Loucy (cell line): ENCODE results near the gene STK39.

ENCODE experiments used
- H2AFZ ChIP-seq: fragments of 200-600 bp; sonication (generic); 2 replicates; pipeline ENCODE4 v1.6.0; 2016; ENCODE audit warnings: antibody characterized with exemption, mild to moderate bottlenecking, low read length, moderate library complexity
- H3F3A ChIP-seq: fragments of 200-600 bp; 2 replicates; pipeline ENCODE4 v1.6.0; 2016; ENCODE audit warnings: antibody characterized with exemption, low read depth, mild to moderate bottlenecking
- H3K27me3 ChIP-seq: fragments of 200-600 bp; sonication (generic); 2 replicates; pipeline ENCODE4 v1.6.1; 2014; ENCODE audit warnings: low read length, mild to moderate bottlenecking; ENCODE audit not compliant: insufficient read depth, poor library complexity, severe bottlenecking
- H3K36me3 ChIP-seq: fragments of 200-600 bp; sonication (generic); 2 replicates; pipeline ENCODE4 v1.6.1; 2016; ENCODE audit warnings: low read length; ENCODE audit not compliant: insufficient read depth
- H3K4me1 ChIP-seq: fragments of 200-600 bp; sonication (generic); 2 replicates; pipeline ENCODE4 v1.5.1; 2014; ENCODE audit warnings: low read length, mild to moderate bottlenecking; ENCODE audit not compliant: insufficient read depth, poor library complexity, severe bottlenecking
- H3K4me2 ChIP-seq: fragments of 200-600 bp; sonication (generic); 2 replicates; pipeline ENCODE4 v1.6.0; 2014; ENCODE audit warnings: antibody characterized with exemption, low read length, low read depth, mild to moderate bottlenecking; ENCODE audit not compliant: poor library complexity, severe bottlenecking
- H3K4me3 ChIP-seq: fragments of 200-600 bp; sonication (generic); 2 replicates; pipeline ENCODE4 v1.5.1; 2014; ENCODE audit warnings: low read length, mild to moderate bottlenecking, mixed read lengths; ENCODE audit not compliant: poor library complexity, severe bottlenecking
- H3K79me2 ChIP-seq: fragments of 200-600 bp; sonication (generic); 2 replicates; pipeline ENCODE4 v1.6.1; 2014; ENCODE audit warnings: low read length; ENCODE audit not compliant: insufficient read depth
- H3K9ac ChIP-seq: fragments of 200-600 bp; sonication (generic); 2 replicates; pipeline ENCODE4 v1.6.0; 2014; ENCODE audit warnings: mild to moderate bottlenecking, low read depth, low read length, moderate library complexity; ENCODE audit not compliant: poor library complexity, severe bottlenecking
- H3K9me2 ChIP-seq: fragments of 200-600 bp; sonication (generic); replicated peaks from 2 replicates; pipeline ENCODE4 v1.6.1; 2016; ENCODE audit warnings: low read depth, low read length, mixed read lengths
- H3K9me3 ChIP-seq: fragments of 200-600 bp; sonication (generic); 2 replicates; pipeline ENCODE4 v1.6.1; 2014; ENCODE audit warnings: mild to moderate bottlenecking, antibody characterized with exemption, low read length, low read depth; ENCODE audit not compliant: insufficient read depth
- H4K20me1 ChIP-seq: fragments of 200-600 bp; sonication (generic); 2 replicates; pipeline ENCODE4 v1.6.0; 2014; ENCODE audit warnings: antibody characterized with exemption, low read length, mild to moderate bottlenecking; ENCODE audit not compliant: insufficient read depth, poor library complexity, severe bottlenecking
- CTCF ChIP-seq: fragments of 200-600 bp; sonication (generic); conservative IDR thresholded peaks from 2 replicates; pipeline ENCODE4 v1.5.1; 2014; ENCODE audit warnings: mild to moderate bottlenecking, antibody characterized with exemption, low read length
- EZH2phosphoT487 ChIP-seq: fragments of 200-600 bp; IDR thresholded peaks from 2 replicates; pipeline ENCODE4 v1.6.1; 2018; ENCODE audit warnings: antibody characterized with exemption, mild to moderate bottlenecking, moderate library complexity, borderline replicate concordance

The STK39 gene

GRCh38 chr2:168165397-168165796 lies 82.0 kb downstream of the STK39 start:
- TF ChIP-seq CTCF (no peak), EZH2phosphoT487 (no peak)
- Histone ChIP-seq H3F3A (no peaks in the 10 kb centered on the region), H4K20me1 (no peaks in the 10 kb centered on the region), H3K9me3 (no peaks in the 10 kb centered on the region), H3K9me2 (no peaks in the 10 kb centered on the region), H3K4me1 (peaks cover 20% of the 10 kb centered on the region), H3K4me3 (no peak overlapping the region), H3K36me3 (peaks cover 53% of the 10 kb centered on the region; the same call in 1 of the 2 replicates), H2AFZ (no peak overlapping the region), H3K4me2 (no peak overlapping the region), H3K9ac (no peak overlapping the region), H3K27me3 (no peaks in the 10 kb centered on the region), H3K79me2 (peaks cover 36% of the 10 kb centered on the region)

GRCh38 chr2:168160897-168161296 lies 86.5 kb downstream of the STK39 start:
- no peak overlapping the region for H2AFZ ChIP-seq
- no peaks in the 10 kb centered on the region for H3K9me3 ChIP-seq
- H3F3A ChIP-seq, result no peaks in the 10 kb centered on the region
- H3K36me3 ChIP-seq, result peaks cover 68% of the 10 kb centered on the region; the same call in 1 of the 2 replicates
- H3K79me2 ChIP-seq, result no peaks in the 10 kb centered on the region; the same call in 1 of the 2 replicates
- H3K9me2 ChIP-seq, result no peaks in the 10 kb centered on the region
- H3K4me1 ChIP-seq, result peaks cover 24% of the 10 kb centered on the region
- H3K9ac ChIP-seq, result no peak overlapping the region
- no peaks in the 10 kb centered on the region for H4K20me1 ChIP-seq
- no peak for TF ChIP-seq EZH2phosphoT487
- peak; percentile 69 for TF ChIP-seq CTCF
- no peak overlapping the region for H3K4me3 ChIP-seq
- no peak overlapping the region for H3K4me2 ChIP-seq
- no peaks in the 10 kb centered on the region for H3K27me3 ChIP-seq

- Histone ChIP-seq H3K4me1 (peaks cover 22% of the 10 kb centered on the region), H3K79me2 (no peaks in the 10 kb centered on the region; the same call in 1 of the 2 replicates), H3F3A (no peaks in the 10 kb centered on the region), H3K4me3 (no peak overlapping the region), H3K9me2 (no peaks in the 10 kb centered on the region), H2AFZ (no peak overlapping the region), H3K9me3 (no peaks in the 10 kb centered on the region), H3K9ac (no peak overlapping the region), H3K4me2 (no peak overlapping the region), H4K20me1 (no peaks in the 10 kb centered on the region), H3K36me3 (peaks cover 64% of the 10 kb centered on the region; the same call in 1 of the 2 replicates), H3K27me3 (no peaks in the 10 kb centered on the region)
- no peak for TF ChIP-seq EZH2phosphoT487
- no peak for TF ChIP-seq CTCF
These were observed 87.4 kb downstream of the STK39 start for GRCh38 chr2:168159754-168160585.
